GM12874 (cell line): ENCODE measurements around the gene TRIM21.

Experiments used
- CTCF ChIP-seq: IDR thresholded peaks from 2 replicates; pipeline ENCODE4 v1.5.1; 2011; ENCODE audit warnings: low read depth, mild to moderate bottlenecking, control low read depth, low read length, moderate library complexity; ENCODE audit not compliant: insufficient read depth

TRIM21 gene

DNA sequence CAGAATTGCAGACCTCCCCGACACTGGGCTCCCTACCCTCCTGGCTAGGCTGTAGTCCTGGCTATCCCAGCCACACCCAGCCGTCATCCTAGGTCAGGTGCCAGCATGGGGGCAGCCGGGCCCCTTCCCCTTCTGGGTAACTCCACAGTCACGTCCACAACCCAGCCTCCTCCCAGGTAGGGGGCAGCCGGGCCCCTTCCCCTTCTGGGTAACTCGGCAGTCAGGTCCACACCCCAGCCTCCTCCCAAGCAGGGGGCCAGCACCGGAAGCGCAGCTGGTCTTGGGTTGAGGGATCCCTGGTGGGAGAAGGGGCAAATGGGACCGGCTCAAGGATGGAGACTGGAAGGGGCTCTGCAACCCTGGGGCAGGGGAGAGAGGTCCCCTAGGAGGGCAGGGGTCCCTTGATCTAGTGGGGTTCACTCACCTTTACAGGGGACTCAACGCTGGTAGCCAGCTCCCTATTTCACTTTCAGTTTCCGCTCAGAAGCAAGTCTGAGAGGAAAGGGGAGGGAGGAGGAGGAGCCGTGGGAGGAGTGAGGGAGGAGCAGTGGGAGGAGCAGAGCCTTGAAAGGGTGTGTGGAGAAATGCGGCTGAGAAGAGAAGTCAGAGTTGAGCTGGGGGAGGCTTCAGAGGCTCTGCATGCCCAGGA is at the start of gene TRIM21:
TRIM21 (minus strand) TSS at position 494 of the 649 bp plus-strand sequence. CDS start 3,293 bp downstream, outside the sequence.
- TF ChIP-seq CTCF: no peak

DNA sequence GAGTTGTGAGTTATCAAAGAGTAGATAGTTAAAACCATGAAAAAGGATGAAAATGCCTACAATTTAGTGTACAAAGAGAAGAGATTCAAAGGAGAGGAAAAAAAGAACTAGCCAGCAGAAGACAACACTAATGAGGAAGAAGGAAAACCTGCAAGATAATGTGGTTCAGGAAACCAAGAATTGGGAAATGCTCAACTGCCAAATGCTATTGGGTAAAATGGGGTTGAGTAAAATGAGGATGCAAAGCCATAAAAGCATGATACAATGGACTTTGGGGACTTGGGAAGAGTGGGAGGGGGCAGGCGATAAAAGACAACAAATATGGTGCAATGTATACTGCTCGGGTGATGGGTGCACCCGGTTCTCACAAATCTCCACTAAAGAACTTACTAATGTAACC is 48.0 kb upstream of the TRIM21 start:
- TF ChIP-seq CTCF: no peak

- TF ChIP-seq CTCF: no peak
Observed at GRCh38 chr11:4436411-4436810, 42.9 kb upstream of the TRIM21 start.

GRCh38 chr11:4433856-4434255 is 40.4 kb upstream of the TRIM21 start:
- no peak for TF ChIP-seq CTCF

DNA sequence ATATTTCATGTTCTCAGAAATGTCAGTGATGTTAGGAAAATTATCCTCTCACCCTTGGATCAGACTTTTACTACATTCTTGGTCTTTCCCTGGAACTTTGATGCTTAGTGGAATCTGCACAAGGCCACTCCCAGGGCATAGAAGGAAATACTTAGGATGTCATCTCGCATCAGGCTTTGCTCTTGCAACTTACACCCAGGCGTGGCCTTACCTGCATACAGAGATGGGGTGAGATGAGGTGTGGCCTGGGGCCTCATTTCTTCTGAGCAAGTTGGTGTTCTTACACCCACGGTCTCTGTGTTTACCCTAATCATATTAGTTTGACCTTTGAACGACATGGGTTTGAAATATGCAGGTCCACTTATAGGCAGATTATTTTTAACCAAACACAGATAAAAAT is 36.5 kb upstream of the TRIM21 start:
- TF ChIP-seq CTCF: no peak

GRCh38 chr11:4418403-4418802 is 24.9 kb upstream of the TRIM21 start:
- TF ChIP-seq CTCF: no peak

DNA sequence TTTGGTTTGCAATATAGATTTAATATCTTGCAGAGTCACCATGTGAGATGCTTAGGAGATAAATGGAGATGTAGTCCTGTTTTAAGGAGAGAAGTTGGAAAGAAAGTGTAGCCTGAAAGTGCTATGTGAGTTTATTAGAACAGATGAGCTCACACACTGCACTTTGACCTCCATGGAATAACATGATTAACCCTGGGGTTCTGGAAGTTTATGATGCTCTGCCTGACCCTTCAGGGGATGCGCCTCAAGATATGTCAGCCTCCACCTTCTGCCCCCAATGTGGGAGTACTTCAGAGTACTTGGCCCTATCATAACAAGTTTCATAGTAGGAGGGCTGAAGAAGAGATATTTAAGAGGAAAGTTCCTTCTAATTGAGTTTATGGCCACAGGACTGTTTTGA is 23.3 kb upstream of the TRIM21 start:
- no peak for TF ChIP-seq CTCF
